ENCODE results near the gene LSR.

LSR gene

GRCh38 chr19:35249146-35249847 lies 495 bp downstream of the LSR start:
- no peak for DNase-seq

DNA sequence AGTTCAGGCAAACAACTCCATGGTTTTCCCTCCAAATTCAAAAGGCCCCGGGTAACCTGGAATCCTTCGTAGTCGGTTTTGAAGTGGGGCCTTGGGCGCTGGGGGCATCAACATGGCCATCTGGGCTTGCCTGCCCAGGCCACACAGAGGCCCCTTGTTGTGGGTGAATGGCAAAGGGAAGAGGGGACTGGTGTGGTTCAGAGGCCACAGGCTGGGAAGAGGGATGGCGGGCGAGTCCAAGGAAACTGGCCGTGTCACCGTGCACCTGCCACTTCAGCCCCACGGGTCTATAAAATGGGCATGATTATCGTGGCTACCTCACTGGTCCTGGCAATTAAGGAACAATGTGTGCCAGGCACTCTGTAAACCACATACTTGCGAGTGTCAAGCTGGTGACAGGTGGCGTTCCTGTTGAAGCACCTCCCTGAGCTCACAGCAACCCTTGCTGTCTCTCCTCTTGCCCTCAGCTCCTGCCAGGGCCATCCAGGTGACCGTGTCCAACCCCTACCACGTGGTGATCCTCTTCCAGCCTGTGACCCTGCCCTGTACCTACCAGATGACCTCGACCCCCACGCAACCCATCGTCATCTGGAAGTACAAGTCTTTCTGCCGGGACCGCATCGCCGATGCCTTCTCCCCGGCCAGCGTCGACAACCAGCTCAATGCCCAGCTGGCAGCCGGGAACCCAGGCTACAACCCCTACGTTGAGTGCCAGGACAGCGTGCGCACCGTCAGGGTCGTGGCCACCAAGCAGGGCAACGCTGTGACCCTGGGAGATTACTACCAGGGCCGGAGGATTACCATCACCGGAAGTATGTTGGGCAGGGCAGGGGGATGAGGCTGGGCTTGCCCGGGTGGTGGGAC lies 1.3 kb downstream of the LSR start:
- DNase-seq: no peak

DNA sequence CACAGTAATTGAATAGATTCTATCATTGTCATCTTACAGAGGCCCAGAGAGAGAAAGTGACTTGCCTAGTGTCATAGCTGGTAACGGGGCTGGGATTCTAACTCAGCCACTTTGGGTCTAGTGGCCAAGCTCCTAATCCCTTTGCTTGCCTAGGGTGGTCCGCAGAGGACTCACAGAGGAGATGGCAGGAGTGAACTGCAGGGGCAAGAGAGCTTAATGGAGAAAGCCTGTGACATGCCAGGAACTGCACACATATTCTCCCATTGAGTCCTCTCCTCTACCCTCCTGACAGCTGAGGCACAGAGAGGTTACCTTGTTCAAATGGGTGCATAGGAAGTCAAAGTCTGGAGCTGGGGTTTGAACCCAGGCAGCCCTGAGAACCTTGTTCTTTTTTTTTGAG lies 2.7 kb downstream of the LSR start:
- DNase-seq: no peak

DNA sequence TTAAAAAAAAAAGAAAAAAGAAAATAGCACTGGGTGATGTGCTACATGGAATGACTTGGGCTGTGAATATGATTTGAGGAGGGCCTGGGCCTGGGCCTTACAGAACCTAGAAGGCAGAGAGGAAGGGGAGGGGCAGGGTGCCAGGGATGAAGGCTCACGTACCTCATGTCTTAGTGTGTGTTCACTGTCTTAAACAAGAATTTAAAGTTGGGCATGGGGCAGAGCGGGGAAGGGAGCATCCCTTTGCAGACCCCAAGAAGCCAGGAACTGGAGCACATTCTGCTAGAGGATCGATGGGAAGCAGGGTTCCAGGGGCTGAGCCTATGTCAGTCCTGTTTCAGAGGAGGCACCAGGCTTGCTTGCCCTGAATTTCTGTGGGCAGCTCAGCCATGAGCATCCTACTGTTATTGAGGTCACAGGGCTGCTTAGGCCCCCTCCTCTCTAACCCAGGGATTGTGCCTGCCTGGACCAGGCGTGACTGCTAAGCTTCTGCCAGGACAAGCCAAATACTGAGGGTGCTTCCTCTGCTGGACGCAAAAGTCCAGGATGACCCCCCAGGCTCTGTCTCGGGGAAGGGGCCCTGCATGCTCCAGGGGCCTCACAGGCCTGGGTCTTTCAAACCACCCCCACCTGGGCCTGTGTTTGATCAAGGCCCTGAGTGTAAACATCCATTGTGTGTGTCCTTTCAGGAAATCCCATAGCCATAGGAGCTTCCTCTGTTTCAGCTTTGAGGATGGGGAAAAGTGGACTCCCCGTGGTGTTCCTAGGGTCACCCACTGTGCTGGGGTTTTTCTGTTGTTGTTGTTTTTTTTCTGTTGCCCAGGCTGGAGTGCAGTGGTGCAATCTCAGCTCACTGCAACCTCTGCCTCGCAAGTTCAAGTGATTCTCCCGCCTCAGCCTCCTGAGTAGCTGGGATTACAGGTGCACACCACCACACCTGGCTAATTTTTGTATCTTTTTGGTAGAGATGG lies 4.8 kb downstream of the LSR start:
- no peak for DNase-seq

- DNase-seq: no peak
Observed at GRCh38 chr19:35254341-35255297, 5.8 kb downstream of the LSR start.

- DNase-seq: no peak
Observed at GRCh38 chr19:35256566-35256965, 7.8 kb downstream of the LSR start.

- no peak for DNase-seq
Observed at GRCh38 chr19:35257113-35257461, 8.3 kb downstream of the LSR start.

GRCh38 chr19:35260694-35261304 lies 12.0 kb downstream of the LSR start:
- no peak for DNase-seq

DNA sequence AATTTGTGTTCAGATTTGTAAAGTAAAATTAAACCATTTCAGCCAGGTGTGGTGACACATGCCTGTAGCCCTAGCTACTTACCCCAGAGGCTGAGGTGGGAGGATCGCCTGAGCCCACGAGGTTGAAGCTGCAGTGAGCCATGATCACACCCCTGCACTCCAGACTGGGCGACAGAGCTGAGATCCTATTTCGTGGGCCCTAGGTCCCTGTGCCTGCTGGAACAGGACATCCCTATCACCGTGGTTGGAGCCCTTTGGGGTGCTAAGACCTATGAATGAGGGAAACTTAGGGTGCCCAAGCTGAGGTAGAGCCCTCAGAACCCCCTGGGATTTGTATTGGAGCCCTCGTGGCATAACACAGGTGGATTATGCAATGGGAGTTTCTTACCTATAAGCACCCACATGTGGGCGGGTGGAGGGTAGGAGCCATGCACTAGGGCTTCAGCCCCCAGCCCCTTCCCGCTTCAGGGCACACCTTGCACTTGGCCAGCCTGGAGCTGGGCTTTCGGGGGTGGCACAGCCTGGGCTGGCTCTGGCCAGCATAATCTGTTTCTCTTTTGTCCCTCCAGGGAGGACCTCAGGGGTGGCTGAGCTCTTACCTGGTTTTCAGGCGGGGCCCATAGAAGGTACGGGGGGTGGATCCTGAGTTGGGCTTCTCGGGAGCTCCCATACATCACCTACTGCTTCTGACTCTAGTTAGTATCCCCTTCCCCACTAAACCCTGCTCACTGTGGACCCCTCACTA lies 12.7 kb downstream of the LSR start:
- no peak for DNase-seq

- no peak for DNase-seq
Observed at GRCh38 chr19:35262101-35262761, 13.4 kb downstream of the LSR start.

DNA sequence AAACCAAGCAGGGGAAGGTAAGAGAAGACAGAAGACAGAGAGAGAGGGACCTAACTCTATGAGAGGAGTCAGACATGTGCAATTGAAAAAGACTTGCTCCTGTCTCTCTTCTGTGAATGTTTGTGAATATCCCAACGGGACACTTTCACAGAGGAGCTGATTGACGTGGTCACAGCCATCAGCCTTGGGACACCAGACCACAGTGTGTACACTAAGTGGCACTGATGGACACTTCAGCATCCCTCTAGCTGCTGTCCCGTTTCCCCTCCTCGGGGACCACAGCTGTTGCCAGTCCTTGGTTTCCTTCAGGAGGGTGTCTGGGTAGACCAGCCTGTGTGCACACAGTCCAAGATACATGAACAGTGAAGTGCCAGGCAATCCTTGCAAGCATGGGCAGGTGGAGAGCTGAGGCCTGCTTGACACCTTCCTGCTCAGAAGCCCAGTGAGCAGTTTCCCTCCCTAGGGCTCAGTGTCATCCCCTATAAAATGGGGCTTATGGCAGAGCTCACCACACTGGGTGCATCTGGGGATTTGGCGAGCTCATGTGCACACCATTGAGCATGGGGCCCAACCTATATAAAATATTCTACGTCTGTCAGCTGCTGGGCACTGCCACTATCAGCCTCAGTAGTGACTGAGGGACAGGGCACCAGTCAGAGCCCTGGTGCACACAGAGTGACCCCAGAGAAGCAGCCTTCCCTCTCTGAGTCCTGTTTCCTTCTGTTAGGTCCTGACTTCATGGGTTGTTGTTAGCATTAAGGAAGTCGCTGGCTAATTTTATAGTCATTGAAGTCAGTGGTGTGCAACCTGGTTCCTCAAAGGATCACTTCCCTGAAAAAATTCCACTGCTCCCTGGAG lies 15.7 kb downstream of the LSR start:
- DNase-seq: no peak

DNA sequence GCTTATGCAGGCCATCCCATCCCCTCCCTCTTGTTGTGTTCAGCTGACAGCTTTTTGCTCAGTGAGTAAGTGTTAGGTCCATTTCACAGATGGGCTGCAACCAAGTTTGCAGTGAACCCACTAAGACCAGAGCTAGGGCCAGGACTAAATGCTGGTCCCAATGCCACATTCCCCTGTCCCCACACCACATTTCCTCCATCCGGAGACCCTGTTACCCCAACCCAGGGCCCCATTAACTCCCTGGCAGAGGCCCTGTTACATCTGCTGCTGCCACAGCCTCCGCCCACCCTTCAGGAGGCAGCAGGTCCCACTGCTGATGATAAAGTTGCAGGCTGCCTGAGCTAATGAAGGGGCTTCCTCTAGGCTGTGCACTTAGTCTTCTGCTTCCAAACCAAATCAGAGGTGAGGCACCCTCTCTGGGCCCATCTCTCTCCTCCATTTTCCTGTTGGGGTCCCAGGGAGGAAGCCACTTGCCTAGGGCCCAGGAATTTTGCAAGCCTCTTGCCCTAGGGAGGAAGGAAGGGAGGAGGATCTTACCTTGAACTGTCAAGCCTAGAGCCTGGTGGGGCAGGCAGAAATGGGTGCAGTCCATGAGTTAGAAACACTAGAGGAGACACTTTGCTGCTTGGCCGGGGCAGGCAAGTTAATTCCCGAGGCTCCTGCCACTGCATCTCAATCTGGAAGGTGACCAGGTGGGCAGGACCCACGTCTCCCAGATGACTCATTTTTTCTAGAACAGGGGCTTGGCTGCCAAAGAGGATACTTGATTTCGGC lies 16.5 kb downstream of the LSR start:
- DNase-seq: no peak

DNA sequence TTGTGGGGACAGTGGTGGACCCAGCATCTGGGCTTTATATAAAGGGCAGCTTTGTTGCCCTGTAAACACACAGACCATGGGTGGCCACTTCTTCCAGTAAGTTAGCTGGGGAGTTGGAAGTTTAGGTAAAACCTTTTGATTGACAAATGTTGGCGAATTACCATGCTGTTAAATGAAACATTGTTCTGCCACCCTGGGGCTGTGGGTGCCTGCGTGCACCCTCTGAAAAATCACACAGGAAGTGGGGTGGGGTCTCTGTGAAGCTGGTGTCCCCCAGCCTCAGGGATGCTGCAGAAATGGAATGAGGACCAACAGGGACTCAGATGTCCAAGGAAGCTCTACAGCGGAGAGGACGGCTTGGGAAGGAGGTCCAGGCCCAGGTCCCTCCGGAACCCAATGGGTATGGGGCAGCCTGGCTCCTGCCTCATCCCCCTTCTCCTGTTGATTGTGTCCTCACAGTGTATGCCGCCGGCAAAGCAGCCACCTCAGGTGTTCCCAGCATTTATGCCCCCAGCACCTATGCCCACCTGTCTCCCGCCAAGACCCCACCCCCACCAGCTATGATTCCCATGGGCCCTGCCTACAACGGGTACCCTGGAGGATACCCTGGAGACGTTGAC lies 17.2 kb downstream of the LSR start:
- DNase-seq: no peak

DNA sequence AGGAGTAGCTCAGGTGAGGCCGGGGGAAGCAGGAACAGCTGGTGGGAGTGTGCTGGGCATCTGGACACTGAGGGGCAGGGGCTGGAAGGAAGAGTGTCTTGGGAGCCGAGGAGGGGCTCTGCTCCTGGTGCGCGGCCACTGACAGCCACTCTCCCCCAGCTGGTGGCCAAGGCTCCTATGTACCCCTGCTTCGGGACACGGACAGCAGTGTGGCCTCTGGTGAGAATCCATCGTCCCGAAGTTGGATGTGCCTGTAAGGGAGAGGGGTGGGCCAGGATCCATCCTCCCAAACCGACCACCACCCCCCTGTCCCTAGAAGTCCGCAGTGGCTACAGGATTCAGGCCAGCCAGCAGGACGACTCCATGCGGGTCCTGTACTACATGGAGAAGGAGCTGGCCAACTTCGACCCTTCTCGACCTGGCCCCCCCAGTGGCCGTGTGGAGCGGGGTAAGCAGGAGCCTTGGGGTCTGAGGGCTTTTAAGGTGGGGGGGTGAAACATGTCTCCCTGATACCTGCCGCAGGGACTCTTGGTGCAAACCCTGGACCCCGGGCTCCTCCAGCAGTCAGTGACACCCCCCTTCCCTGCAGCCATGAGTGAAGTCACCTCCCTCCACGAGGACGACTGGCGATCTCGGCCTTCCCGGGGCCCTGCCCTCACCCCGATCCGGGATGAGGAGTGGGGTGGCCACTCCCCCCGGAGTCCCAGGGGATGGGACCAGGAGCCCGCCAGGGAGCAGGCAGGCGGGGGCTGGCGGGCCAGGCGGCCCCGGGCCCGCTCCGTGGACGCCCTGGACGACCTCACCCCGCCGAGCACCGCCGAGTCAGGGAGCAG lies 17.9 kb downstream of the LSR start:
- no peak for DNase-seq

- peak; percentile 27 for DNase-seq
Observed at GRCh38 chr19:35267353-35267817, 18.6 kb downstream of the LSR start.

- peak; percentile 70 for DNase-seq
Observed at GRCh38 chr19:35267818-35268535, 19.2 kb downstream of the LSR start.
